HG02973 (cell line): ENCODE results near the gene TOMM6.
A peak's percentile ranks its signal among the peaks of the same experiment; 100 is the strongest.
"Not testable (repeated sequence)": the region's sequence is repeated elsewhere in the genome, so short reads cannot be mapped to it uniquely, and the experiment has no call there.

Source experiments
- ATAC-seq: cut with Tn5 transposase; IDR thresholded peaks from one replicate; pipeline ENCODE4 v1.9.1; 2021; ENCODE audit warnings: moderate library complexity; ENCODE audit not compliant: unreplicated experiment

The TOMM6 gene

GRCh38 chr6:41759905-41760579, 27.5 kb upstream of the TOMM6 start:
- ATAC-seq = no peak

- no peak for ATAC-seq
Measured at GRCh38 chr6:41763470-41763869, 24.0 kb upstream of the TOMM6 start.

- ATAC-seq = not testable (repeated sequence)
Measured at GRCh38 chr6:41766043-41766664, 21.3 kb upstream of the TOMM6 start.

GRCh38 chr6:41767112-41767833, 20.2 kb upstream of the TOMM6 start:
- no peak for ATAC-seq

GRCh38 chr6:41768545-41769308, 18.8 kb upstream of the TOMM6 start:
- no peak for ATAC-seq

GRCh38 chr6:41769376-41769775, 18.1 kb upstream of the TOMM6 start:
- ATAC-seq = no peak

GRCh38 chr6:41770381-41771057, 17.0 kb upstream of the TOMM6 start:
- no peak for ATAC-seq

GRCh38 chr6:41771058-41771983, 16.2 kb upstream of the TOMM6 start:
- no peak for ATAC-seq

GRCh38 chr6:41774841-41775240, 12.7 kb upstream of the TOMM6 start:
- ATAC-seq = no peak

- no peak for ATAC-seq
Measured at GRCh38 chr6:41775293-41775882, 12.1 kb upstream of the TOMM6 start.

- ATAC-seq = no peak
Measured at GRCh38 chr6:41777551-41778285, 9.8 kb upstream of the TOMM6 start.

- ATAC-seq = no peak
Measured at GRCh38 chr6:41778895-41779294, 8.6 kb upstream of the TOMM6 start.

- no peak for ATAC-seq
Measured at GRCh38 chr6:41779336-41779735, 8.2 kb upstream of the TOMM6 start.

GRCh38 chr6:41779788-41780550, 7.5 kb upstream of the TOMM6 start, which contains the start of gene FRS3:
Gene FRS3, minus strand, starts transcription at chr6:41779900. Its CDS starts 2,913 bp downstream, at chr6:41776987.
- ATAC-seq = peak; percentile 78

- no peak for ATAC-seq
Measured at GRCh38 chr6:41780551-41781365, 6.7 kb upstream of the TOMM6 start, which contains the start of gene PRICKLE4. Gene PRICKLE4, plus strand, starts transcription at chr6:41780782. Its CDS starts 2,692 bp downstream, at chr6:41783474.

GRCh38 chr6:41781366-41781730, 6.1 kb upstream of the TOMM6 start:
- ATAC-seq = no peak
